Osteoblast (primary cell): ENCODE measurements around the gene LRRC75B. TPM values are rescaled to one million over a fixed set of nuclear protein-coding genes. Genes with fewer than 3 reads are reported as not detected.
"Not testable (repeated sequence)": the region's sequence is repeated elsewhere in the genome, so short reads cannot be mapped to it uniquely, and the experiment has no call there.

Experiments
- DNase-seq: peaks from one replicate; pipeline ENCODE4 v3.0.0; 2011; ENCODE audit warnings: low spot score, mixed read lengths; ENCODE audit not compliant: insufficient read length; ENCODE audit errors: missing footprints
- H2AFZ ChIP-seq: 2 replicates; pipeline ENCODE4 v1.6.0; 2011; ENCODE audit warnings: mild to moderate bottlenecking, low read length
- H3K27ac ChIP-seq: 2 replicates; pipeline ENCODE4 v1.5.1; 2011; ENCODE audit warnings: mild to moderate bottlenecking, low read depth, low read length, moderate library complexity
- H3K27me3 ChIP-seq: 2 replicates; pipeline ENCODE4 v1.6.0; 2012; ENCODE audit warnings: mild to moderate bottlenecking, control low read depth, inconsistent platforms, low read length, moderate library complexity; ENCODE audit not compliant: insufficient read depth
- H3K36me3 ChIP-seq: 2 replicates; pipeline ENCODE4 v1.5.1; 2011; ENCODE audit warnings: mild to moderate bottlenecking, low read length, control low read depth, moderate library complexity; ENCODE audit not compliant: insufficient read depth
- H3K4me1 ChIP-seq: 2 replicates; pipeline ENCODE4 v1.5.1; 2011; ENCODE audit warnings: mild to moderate bottlenecking, low read length, control low read depth, moderate library complexity; ENCODE audit not compliant: insufficient read depth
- H3K4me2 ChIP-seq: 2 replicates; pipeline ENCODE4 v1.6.0; 2011; ENCODE audit warnings: mild to moderate bottlenecking, low read length; ENCODE audit not compliant: insufficient read depth
- H3K4me3 ChIP-seq: fragments of 200-600 bp; sonication (generic); 3 replicates; pipeline ENCODE4 v1.5.1; 2012; ENCODE audit warnings: mild to moderate bottlenecking, low read length, inconsistent platforms; ENCODE audit not compliant: insufficient read depth
- H3K79me2 ChIP-seq: 2 replicates; pipeline ENCODE4 v1.6.0; 2012; ENCODE audit warnings: mild to moderate bottlenecking, low read length, control low read depth, inconsistent platforms; ENCODE audit not compliant: insufficient read depth
- H3K9me3 ChIP-seq: 2 replicates; pipeline ENCODE4 v1.5.1; 2011; ENCODE audit warnings: low read depth, low read length, control low read depth
- H4K20me1 ChIP-seq: 2 replicates; pipeline ENCODE4 v1.6.0; 2012; ENCODE audit warnings: mild to moderate bottlenecking, low read length, control low read depth; ENCODE audit not compliant: insufficient read depth
- CTCF ChIP-seq: IDR thresholded peaks from 2 replicates; pipeline ENCODE4 v1.5.1; 2011; ENCODE audit warnings: mild to moderate bottlenecking, low read depth, low read length, moderate library complexity; ENCODE audit errors: extremely low read depth
- total RNA-seq: library from RNA; depleted of rRNA; stranded (reverse); fragments of >200 nt; gene quantifications from 2 replicates; pipeline ENCODE4 v1.2.3, GENCODE V29; 2012

The LRRC75B gene
- total RNA-seq, 1 donor, result 5.1 TPM

- no peaks in the 10 kb centered on the region for H3K79me2 ChIP-seq
- H3K4me3 ChIP-seq, result no peak overlapping the region
- H3K27me3 ChIP-seq, result no peaks in the 10 kb centered on the region
- no peaks in the 10 kb centered on the region for H3K36me3 ChIP-seq
- H3K4me1 ChIP-seq, result no peaks in the 10 kb centered on the region
- no peak overlapping the region for H3K4me2 ChIP-seq
- peak; percentile 60 for DNase-seq
- no peak overlapping the region for H3K27ac ChIP-seq
- no peak for TF ChIP-seq CTCF
- no peaks in the 10 kb centered on the region for H4K20me1 ChIP-seq
- no peak overlapping the region for H2AFZ ChIP-seq
- no peaks in the 10 kb centered on the region for H3K9me3 ChIP-seq
Measured at GRCh38 chr22:24601217-24602104, 8.6 kb upstream of the LRRC75B start.

- H3K79me2 ChIP-seq, H3K4me3 ChIP-seq, H3K4me2 ChIP-seq, H2AFZ ChIP-seq, H3K4me1 ChIP-seq, H3K27me3 ChIP-seq, H3K36me3 ChIP-seq, H3K27ac ChIP-seq, H3K9me3 ChIP-seq, H4K20me1 ChIP-seq: not testable (repeated sequence)
- DNase-seq, result peak; percentile 42
Measured at GRCh38 chr22:24599958-24600715, 7.3 kb upstream of the LRRC75B start.

- Histone ChIP-seq H3K4me2 (no peak overlapping the region), H3K27ac (no peak overlapping the region), H3K27me3 (no peaks in the 10 kb centered on the region), H3K4me3 (no peak overlapping the region), H3K4me1 (no peaks in the 10 kb centered on the region), H2AFZ (no peak overlapping the region), H3K79me2 (no peaks in the 10 kb centered on the region), H4K20me1 (no peaks in the 10 kb centered on the region), H3K36me3 (no peaks in the 10 kb centered on the region), H3K9me3 (no peaks in the 10 kb centered on the region)
- TF ChIP-seq CTCF, result no peak
- DNase-seq, result no peak
Measured at GRCh38 chr22:24599514-24599913, 6.6 kb upstream of the LRRC75B start.

- H3K4me2 ChIP-seq, H3K4me3 ChIP-seq: not testable (repeated sequence)
Measured at GRCh38 chr22:24597076-24597475, 4.2 kb upstream of the LRRC75B start.

More at GRCh38 chr22:24597076-24597475, 4.2 kb upstream of the LRRC75B start:
- H3K27ac ChIP-seq, H2AFZ ChIP-seq, H3K36me3 ChIP-seq, H3K4me1 ChIP-seq, DNase-seq, H3K79me2 ChIP-seq, H4K20me1 ChIP-seq, H3K9me3 ChIP-seq, H3K27me3 ChIP-seq: not testable (repeated sequence)
